DMS153 treated with DMSO at 0.1 percent for 48 hours (cell line): Measurements from ENCODE around the gene SPG7.

Experiments
- DNase-seq: peaks from one replicate; lab custom pipeline; 2025; ENCODE audit not compliant: unreplicated experiment; lab: John Stamatoyannopoulos, UW

SPG7 gene

GRCh38 chr16:89595330-89596060 lies 87.3 kb downstream of the SPG7 start:
- no peak for DNase-seq

GRCh38 chr16:89596061-89596689 lies 88.0 kb downstream of the SPG7 start:
- no peak for DNase-seq

- DNase-seq = no peak
Measured at GRCh38 chr16:89596957-89597649, 88.9 kb downstream of the SPG7 start.

- no peak for DNase-seq
Measured at GRCh38 chr16:89598199-89598598, 90.0 kb downstream of the SPG7 start.

- peak; percentile 8 for DNase-seq
Measured at GRCh38 chr16:89599451-89599858, 91.3 kb downstream of the SPG7 start.

GRCh38 chr16:89599902-89600301 lies 91.7 kb downstream of the SPG7 start:
- DNase-seq = no peak

GRCh38 chr16:89600427-89600826 lies 92.2 kb downstream of the SPG7 start:
- no peak for DNase-seq

GRCh38 chr16:89600956-89601355 lies 92.8 kb downstream of the SPG7 start:
- no peak for DNase-seq

- DNase-seq = no peak
Measured at GRCh38 chr16:89601906-89602272, 93.7 kb downstream of the SPG7 start.

GRCh38 chr16:89602273-89602951 lies 94.2 kb downstream of the SPG7 start:
- peak; percentile 16 for DNase-seq

GRCh38 chr16:89602952-89603590 lies 94.9 kb downstream of the SPG7 start:
- no peak for DNase-seq

GRCh38 chr16:89604764-89605163 lies 96.6 kb downstream of the SPG7 start:
- no peak for DNase-seq

GRCh38 chr16:89605186-89605970 lies 97.2 kb downstream of the SPG7 start:
- no peak for DNase-seq

- DNase-seq = no peak
Measured at GRCh38 chr16:89606006-89606405, 97.8 kb downstream of the SPG7 start.
